Epithelial cell of alveolus of lung (primary cell): Measurements from ENCODE around the gene MYCBP2. TPM values are rescaled to one million over a fixed set of nuclear protein-coding genes. Genes with fewer than 3 reads are reported as not detected.

Source experiments
- total RNA-seq: library from RNA; depleted of rRNA; stranded (reverse); fragments of >200 nt; gene quantifications from 2 replicates; pipeline ENCODE4 v1.2.1, GENCODE V29; 2015

Gene MYCBP2, protein sequence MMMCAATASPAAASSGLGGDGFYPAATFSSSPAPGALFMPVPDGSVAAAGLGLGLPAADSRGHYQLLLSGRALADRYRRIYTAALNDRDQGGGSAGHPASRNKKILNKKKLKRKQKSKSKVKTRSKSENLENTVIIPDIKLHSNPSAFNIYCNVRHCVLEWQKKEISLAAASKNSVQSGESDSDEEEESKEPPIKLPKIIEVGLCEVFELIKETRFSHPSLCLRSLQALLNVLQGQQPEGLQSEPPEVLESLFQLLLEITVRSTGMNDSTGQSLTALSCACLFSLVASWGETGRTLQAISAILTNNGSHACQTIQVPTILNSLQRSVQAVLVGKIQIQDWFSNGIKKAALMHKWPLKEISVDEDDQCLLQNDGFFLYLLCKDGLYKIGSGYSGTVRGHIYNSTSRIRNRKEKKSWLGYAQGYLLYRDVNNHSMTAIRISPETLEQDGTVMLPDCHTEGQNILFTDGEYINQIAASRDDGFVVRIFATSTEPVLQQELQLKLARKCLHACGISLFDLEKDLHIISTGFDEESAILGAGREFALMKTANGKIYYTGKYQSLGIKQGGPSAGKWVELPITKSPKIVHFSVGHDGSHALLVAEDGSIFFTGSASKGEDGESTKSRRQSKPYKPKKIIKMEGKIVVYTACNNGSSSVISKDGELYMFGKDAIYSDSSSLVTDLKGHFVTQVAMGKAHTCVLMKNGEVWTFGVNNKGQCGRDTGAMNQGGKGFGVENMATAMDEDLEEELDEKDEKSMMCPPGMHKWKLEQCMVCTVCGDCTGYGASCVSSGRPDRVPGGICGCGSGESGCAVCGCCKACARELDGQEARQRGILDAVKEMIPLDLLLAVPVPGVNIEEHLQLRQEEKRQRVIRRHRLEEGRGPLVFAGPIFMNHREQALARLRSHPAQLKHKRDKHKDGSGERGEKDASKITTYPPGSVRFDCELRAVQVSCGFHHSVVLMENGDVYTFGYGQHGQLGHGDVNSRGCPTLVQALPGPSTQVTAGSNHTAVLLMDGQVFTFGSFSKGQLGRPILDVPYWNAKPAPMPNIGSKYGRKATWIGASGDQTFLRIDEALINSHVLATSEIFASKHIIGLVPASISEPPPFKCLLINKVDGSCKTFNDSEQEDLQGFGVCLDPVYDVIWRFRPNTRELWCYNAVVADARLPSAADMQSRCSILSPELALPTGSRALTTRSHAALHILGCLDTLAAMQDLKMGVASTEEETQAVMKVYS (N-terminal part only)
- 20.6 and 25.9 TPM in 2 replicates for total RNA-seq

DNA sequence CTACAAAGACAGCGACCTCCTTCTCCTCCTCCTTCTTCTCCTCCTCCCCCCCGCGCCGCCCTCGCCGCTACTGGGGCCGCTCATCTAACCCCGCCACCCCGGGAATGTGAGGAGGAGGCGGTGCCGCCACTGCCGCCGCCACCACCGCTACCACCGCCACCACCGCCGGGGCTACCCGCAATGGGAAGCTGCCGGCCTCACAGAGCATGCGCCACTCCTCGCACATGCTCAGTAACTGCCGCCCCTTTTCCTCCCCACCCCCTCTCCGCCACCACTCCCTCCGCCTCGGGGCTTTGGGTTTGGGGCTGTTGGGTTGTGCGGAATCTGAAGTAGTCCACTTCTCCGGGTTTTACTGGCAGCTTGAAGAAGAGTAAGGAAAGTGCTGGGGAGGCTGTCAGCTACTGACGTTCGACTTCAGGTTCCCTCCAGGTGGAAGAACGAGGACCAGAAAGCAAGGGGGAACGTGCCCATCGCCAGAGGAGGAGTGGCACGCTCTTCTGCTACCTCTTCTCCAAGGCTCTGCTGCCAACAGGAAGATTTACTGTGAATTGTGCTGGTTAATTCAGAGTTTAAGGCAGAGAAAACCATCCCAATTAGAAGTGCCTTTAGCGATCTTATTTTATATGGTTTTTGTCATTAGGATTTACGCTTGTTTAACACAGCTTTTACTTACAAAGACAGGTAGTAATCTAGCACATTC, at the start of gene MYCBP2:
Gene MYCBP2, minus strand, starts transcription at position 190 of the 700 bp plus-strand sequence. CDS start 319 bp downstream, outside the sequence.

GRCh38 chr13:77026861-77027621, 299.9 kb downstream of the MYCBP2 start, which contains the start of gene FBXL3:
TSS of gene FBXL3 (minus strand) at chr13:77027159. CDS start at chr13:77021860, 5,299 bp downstream.

Other genes with a start within 250 kb of the MYCBP2 start
- gene SCEL, start 208.6 kb upstream of the MYCBP2 start, total RNA-seq = 1.7 TPM in 1 of 2 replicates, not detected in the other